ENCODE results near the gene CCDC157. TPM values are rescaled to one million over a fixed set of nuclear protein-coding genes. Genes with fewer than 3 reads are reported as not detected.

The CCDC157 gene
- polyA plus RNA-seq, 1 experiment = 1.6 TPM

DNA sequence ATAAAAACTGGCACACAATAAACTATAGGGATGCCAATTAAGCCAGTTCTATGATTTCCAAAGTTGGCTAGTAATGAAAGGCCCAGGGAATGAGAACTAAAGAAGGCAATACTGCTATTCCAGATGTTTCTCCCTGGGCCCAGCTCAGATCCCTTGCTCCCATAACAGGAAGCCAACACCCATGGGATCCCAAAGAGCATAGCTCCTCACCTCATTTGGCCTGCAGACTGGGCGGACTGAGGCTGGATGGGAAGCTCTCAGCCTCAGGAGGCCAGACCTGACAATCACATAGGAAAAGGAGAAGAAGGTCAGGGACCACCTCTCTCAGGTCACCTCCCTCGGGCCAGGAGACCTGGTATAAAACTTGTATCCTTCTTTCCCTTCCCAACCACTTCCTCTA lies 35.3 kb upstream of the CCDC157 start:
- CTCF ChIA-PET = interaction anchor here (1.1 to 1.5 kb wide), 2 partner anchors 34 to 105 kb away, joined by 3 to 6 read pairs; no protein-coding TSS in a partner anchor
- Histone ChIP-seq H3K4me3 (ENCODE audit: low read depth, low read length) (no peak overlapping the region), H3K36me3 (ENCODE audit: control insufficient read depth, insufficient read depth, low read length) (peaks cover 4% of the 10 kb centered on the region), H3K27me3 (ENCODE audit: control insufficient read depth, insufficient read depth, low read length) (no peaks in the 10 kb centered on the region)
- TF ChIP-seq, protein P1, sequence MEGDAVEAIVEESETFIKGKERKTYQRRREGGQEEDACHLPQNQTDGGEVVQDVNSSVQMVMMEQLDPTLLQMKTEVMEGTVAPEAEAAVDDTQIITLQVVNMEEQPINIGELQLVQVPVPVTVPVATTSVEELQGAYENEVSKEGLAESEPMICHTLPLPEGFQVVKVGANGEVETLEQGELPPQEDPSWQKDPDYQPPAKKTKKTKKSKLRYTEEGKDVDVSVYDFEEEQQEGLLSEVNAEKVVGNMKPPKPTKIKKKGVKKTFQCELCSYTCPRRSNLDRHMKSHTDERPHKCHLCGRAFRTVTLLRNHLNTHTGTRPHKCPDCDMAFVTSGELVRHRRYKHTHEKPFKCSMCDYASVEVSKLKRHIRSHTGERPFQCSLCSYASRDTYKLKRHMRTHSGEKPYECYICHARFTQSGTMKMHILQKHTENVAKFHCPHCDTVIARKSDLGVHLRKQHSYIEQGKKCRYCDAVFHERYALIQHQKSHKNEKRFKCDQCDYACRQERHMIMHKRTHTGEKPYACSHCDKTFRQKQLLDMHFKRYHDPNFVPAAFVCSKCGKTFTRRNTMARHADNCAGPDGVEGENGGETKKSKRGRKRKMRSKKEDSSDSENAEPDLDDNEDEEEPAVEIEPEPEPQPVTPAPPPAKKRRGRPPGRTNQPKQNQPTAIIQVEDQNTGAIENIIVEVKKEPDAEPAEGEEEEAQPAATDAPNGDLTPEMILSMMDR (IDR thresholded peaks at IDR 0.05; ENCODE audit: insufficient read depth, low read depth, low read length) = no peak
- POLR2A ChIA-PET = no interaction called here
- no peak for DNase-seq (ENCODE audit: low read depth)

DNA sequence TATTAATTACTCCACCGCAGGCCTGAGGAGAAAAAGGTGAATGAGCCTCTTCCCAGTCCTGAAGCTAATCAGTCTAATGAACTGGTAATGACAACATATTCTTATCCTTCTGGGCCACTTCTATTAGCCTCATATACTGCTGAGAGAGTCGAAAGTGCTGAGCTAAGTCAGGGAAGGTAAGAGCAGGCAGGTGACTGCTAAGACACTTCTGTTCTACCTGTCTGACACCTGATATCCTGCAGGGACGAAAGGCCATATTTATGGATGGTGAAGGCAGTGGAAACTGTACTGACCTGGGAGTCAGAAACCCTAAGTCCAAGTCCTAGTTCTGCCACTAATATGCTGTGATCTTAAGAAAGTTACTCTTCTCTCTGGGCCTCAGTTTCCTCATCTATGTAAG lies 33.6 kb upstream of the CCDC157 start:
- POLR2A ChIA-PET = no interaction called here
- TF ChIP-seq, protein P1 (IDR thresholded peaks at IDR 0.05; ENCODE audit: insufficient read depth, low read depth, low read length) = no peak
- Histone ChIP-seq H3K27me3 (ENCODE audit: control insufficient read depth, insufficient read depth, low read length) (no peaks in the 10 kb centered on the region), H3K4me3 (ENCODE audit: low read depth, low read length) (no peak overlapping the region), H3K36me3 (ENCODE audit: control insufficient read depth, insufficient read depth, low read length) (peaks cover 3% of the 10 kb centered on the region)
- CTCF ChIA-PET = interaction anchor here (1.7 to 8.3 kb wide), 3 partner anchors 11 to 36 kb away, joined by 5 to 50 read pairs (median 6); partner anchors contain the start of gene CASTOR1
- no peak for DNase-seq (ENCODE audit: low read depth)

DNA sequence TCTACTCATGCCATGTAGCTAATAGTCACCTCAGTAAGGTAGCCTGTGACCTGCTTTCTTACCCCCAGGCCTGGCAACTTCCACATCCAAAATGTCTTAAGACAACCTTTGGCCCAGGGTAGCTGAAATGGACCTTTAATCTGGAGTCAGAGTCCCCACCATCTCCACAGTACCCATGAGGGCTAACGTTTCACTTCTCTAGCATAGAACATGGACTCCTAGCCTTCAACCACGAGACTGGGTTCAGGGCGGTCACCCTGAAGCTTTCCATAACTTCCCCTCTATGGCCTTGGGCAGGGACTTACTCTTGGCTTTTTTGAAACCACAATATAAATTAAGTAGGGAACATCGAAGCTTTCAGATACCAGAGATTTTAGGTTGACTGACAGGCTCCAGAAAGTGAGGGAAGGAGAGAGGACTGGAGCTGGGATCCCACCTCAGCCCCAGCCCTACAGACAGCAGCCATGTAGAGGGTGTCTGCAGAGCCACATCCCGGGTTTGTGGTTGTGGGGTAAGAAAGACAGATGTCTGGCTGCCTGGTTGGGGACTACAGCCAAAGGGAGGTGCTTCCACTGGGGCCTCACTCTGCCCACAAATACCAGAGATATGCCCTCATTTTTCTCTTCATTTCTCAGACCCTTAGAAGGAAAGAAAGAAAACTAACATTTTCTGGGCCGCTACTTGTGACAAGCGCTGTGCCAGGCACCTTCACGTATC lies 32.6 kb upstream of the CCDC157 start:
- POLR2A ChIA-PET = no interaction called here
- Histone ChIP-seq H3K36me3 (ENCODE audit: control insufficient read depth, insufficient read depth, low read length) (peaks cover 1% of the 10 kb centered on the region), H3K27me3 (ENCODE audit: control insufficient read depth, insufficient read depth, low read length) (no peaks in the 10 kb centered on the region), H3K4me3 (ENCODE audit: low read depth, low read length) (peak overlapping the region; percentile 33)
- CTCF ChIA-PET = interaction anchor here (0.9 to 8.3 kb wide), 7 partner anchors 12 to 69 kb away, joined by 3 to 50 read pairs (median 5); partner anchors contain the start of gene CASTOR1
- TF ChIP-seq, protein P1 (IDR thresholded peaks at IDR 0.05; ENCODE audit: insufficient read depth, low read depth, low read length) = no peak
- DNase-seq (ENCODE audit: low read depth) = no peak

DNA sequence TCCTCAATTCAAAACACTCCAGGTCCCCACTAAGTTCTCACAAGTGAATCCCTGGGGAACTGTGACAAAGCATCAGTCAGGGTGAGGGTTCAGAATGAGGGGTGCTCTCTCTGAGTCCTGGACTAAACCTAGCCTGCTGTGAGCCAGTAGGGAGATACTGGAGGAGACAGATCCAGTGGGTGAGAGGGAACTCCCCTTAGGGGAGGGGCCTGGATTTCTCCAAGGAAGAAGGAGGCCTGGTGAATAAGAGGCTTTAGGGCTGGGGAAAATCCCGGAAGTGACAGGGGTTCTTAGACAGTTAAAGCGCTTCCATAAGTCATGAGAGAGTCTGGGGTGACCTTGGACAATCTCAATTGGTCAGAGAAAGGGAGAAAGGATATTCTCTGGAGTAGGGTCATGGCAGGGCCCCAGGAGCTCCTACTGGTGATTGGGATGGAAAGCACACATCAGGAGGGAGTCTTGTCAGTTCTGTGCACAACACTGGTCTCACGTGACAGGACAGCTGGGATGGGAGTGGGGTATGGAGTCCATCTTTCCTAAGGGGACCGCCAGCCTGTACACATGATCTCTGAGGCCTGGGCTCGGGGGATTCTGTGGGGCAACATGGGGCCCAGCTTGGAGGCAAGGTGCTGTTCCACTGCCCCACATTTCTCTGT lies 31.6 kb upstream of the CCDC157 start:
- no peaks in the 10 kb centered on the region for H3K27me3 ChIP-seq (ENCODE audit: control insufficient read depth, insufficient read depth, low read length)
- DNase-seq (ENCODE audit: low read depth) = no peak
- peak overlapping the region; percentile 83 for H3K4me3 ChIP-seq (ENCODE audit: low read depth, low read length)
- no peaks in the 10 kb centered on the region; the same call in none of the 2 replicates for H3K36me3 ChIP-seq (ENCODE audit: control insufficient read depth, insufficient read depth, low read length)
- CTCF ChIA-PET = interaction anchor here (0.6 to 8.3 kb wide), 7 partner anchors 38 to 101 kb away, joined by 3 to 50 read pairs (median 4); partner anchors contain the start of genes CASTOR1 and RNF215
- TF ChIP-seq, protein P1 (IDR thresholded peaks at IDR 0.05; ENCODE audit: insufficient read depth, low read depth, low read length) = no peak
- POLR2A ChIA-PET = no interaction called here

DNA sequence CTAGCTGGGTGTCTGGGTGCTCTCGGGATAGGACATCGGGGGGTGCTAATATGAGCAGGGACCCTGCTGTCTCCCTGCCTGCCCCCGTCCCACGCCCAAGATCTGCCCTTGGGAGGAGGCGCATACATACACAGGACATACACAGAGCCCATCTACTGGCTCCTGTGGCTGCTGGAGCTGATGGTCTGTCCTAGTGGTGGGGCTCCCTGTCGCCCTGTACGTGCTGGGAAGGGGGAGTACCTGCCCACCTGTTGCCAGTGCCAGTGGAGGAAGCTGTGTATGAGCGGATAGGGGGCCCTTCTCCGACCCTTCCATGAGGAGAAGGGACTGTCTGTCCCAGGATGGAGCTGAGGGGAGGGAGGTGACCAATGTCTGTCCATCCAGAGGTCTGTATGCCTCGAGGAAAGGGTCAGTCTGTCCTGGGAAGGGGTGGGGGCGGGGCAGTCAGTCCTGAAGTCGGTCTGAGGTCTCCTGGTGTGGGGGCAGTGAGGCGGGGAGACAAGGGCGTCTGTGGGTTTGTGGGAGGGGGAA lies 31.0 kb upstream of the CCDC157 start:
- ChIA-PET CTCF (interaction anchor here (0.6 to 8.3 kb wide), 5 partner anchors 39 to 100 kb away, joined by 3 to 50 read pairs (median 4); partner anchors contain the start of genes CASTOR1 and RNF215), POLR2A (no interaction called here)
- DNase-seq (ENCODE audit: low read depth) = no peak
- Histone ChIP-seq H3K36me3 (ENCODE audit: control insufficient read depth, insufficient read depth, low read length) (no peaks in the 10 kb centered on the region; the same call in none of the 2 replicates), H3K27me3 (ENCODE audit: control insufficient read depth, insufficient read depth, low read length) (no peaks in the 10 kb centered on the region), H3K4me3 (ENCODE audit: low read depth, low read length) (peak overlapping the region; percentile 83)
- TF ChIP-seq, protein P1 (IDR thresholded peaks at IDR 0.05; ENCODE audit: insufficient read depth, low read depth, low read length) = no peak

Data from BJ (cell line).